ENCODE data around the gene SIN3B.

GRCh38 chr19:16856091-16856490 lies 26.9 kb downstream of the SIN3B start:
- no peak for TF ChIP-seq CTCF (IDR thresholded peaks at IDR 0.05)
- TF ChIP-seq EZH2 (IDR thresholded peaks at IDR 0.05; ENCODE audit: borderline replicate concordance, insufficient read depth, low read depth, low read length, poor library complexity, severe bottlenecking), result no peak

All from B cell (primary cell).